Gastroesophageal sphincter (tissue), 3 donors: Measurements from ENCODE around the gene NPIPB13.
"Not testable (repeated sequence)": the region's sequence is repeated elsewhere in the genome, so short reads cannot be mapped to it uniquely, and the experiment has no call there.

Experiments used
- CTCF ChIP-seq, 4 experiments: fragments of 200-600 bp in 2 of 4; fragments of 450-650 bp in 2 of 4; sonication (generic) in 1 of 4; IDR thresholded peaks; one replicate each; pipeline ENCODE4 v1.5.1; 2017 to 2019; ENCODE audit warnings: antibody characterized with exemption in 4 of 4, mild to moderate bottlenecking in 2 of 4, moderate library complexity in 2 of 4
- POLR2AphosphoS5 ChIP-seq: sonication (generic); formaldehyde crosslinking; IDR thresholded peaks from one replicate; pipeline ENCODE4 v1.6.1; 2017; ENCODE audit warnings: antibody characterized with exemption

GRCh38 chr16:30248379-30248778 lies at the start of gene NPIPB13:
- not testable (repeated sequence) for TF ChIP-seq CTCF (IDR thresholded peaks at IDR 0.05); POLR2AphosphoS5
